Ishikawa (cell line): ENCODE measurements around the gene LIPG.
A peak's percentile ranks its signal among the peaks of the same experiment; 100 is the strongest.

Experiments
- CEBPB ChIP-seq: IDR thresholded peaks from 2 replicates; pipeline ENCODE4 v1.6.1; 2012
- CREB1 ChIP-seq: IDR thresholded peaks from 2 replicates; pipeline ENCODE4 v1.6.1; 2012; ENCODE audit warnings: low read depth
- EGR1 ChIP-seq: IDR thresholded peaks from 2 replicates; pipeline ENCODE4 v1.6.1; 2012
- EP300 ChIP-seq: IDR thresholded peaks from 2 replicates; pipeline ENCODE4 v1.6.1; 2012; ENCODE audit warnings: borderline replicate concordance
- FOXM1 ChIP-seq: IDR thresholded peaks from 2 replicates; pipeline ENCODE4 v1.6.1; 2012; ENCODE audit warnings: low read depth, borderline replicate concordance
- NFIC ChIP-seq: IDR thresholded peaks from 2 replicates; pipeline ENCODE4 v1.6.1; 2012
- RAD21 ChIP-seq: IDR thresholded peaks from 2 replicates; pipeline ENCODE4 v1.6.1; 2012; ENCODE audit warnings: low read depth
- TAF1 ChIP-seq: IDR thresholded peaks from 2 replicates; pipeline ENCODE4 v1.6.1; 2012; ENCODE audit warnings: low read depth, mild to moderate bottlenecking
- TCF12 ChIP-seq: IDR thresholded peaks from 2 replicates; pipeline ENCODE4 v1.6.1; 2012; ENCODE audit warnings: low read depth
- TEAD4 ChIP-seq: IDR thresholded peaks from 2 replicates; pipeline ENCODE4 v1.6.1; 2012
- YY1 ChIP-seq: IDR thresholded peaks from 2 replicates; pipeline ENCODE4 v1.6.1; 2012; ENCODE audit warnings: low read depth
- ZBTB7A ChIP-seq: IDR thresholded peaks from 2 replicates; pipeline ENCODE4 v1.6.1; 2012; ENCODE audit warnings: low read depth
- TF ChIP-seq, protein P1 (sequence below): IDR thresholded peaks from 2 replicates; pipeline ENCODE4 v1.6.1; 2012; ENCODE audit warnings: low read depth, mild to moderate bottlenecking
- TF ChIP-seq, protein P2 (sequence below): IDR thresholded peaks from 2 replicates; pipeline ENCODE4 v1.6.1; 2012
- TF ChIP-seq, protein P3 (sequence below): IDR thresholded peaks from 2 replicates; pipeline ENCODE4 v1.6.1; 2012

LIPG gene

DNA sequence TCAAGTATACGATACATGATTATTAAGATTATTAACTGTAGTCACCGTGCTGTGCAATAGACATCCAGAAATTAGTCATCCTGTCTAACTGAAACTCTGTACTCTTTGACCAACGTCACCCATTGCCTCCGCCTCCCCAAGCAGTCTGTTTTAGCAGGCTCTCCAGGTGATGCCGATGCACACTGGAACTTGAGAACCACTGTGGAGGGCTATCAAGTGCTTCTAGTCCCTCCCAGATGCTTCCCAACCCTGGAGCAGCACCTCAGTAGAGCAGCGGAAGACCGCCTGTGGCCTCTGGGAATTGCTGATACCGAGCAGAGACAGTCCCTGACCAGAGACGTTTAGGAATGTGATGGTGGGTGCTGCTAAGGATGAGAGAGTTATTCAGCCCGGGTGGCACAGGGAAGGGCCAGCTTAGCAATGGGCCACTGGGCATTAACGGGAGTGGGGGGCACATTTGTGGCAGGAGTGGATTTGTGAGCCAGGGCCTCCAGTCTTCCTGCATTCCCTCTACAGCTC is 50.7 kb downstream of the LIPG start:
- no peak for TF ChIP-seq FOXM1
- TF ChIP-seq TEAD4, result peak; percentile 23; the same call in 1 of the 2 replicates

- TF ChIP-seq TAF1 (no peak), RAD21 (0 out of 2 replicates have a peak, but pooled peaks have one; percentile 2), ZBTB7A (no peak), CREB1 (no peak), EP300 (peak; percentile 89), EGR1 (no peak), FOXM1 (no peak; the same call in none of the 2 replicates), NFIC (no peak; the same call in 1 of the 2 replicates), YY1 (peak; percentile 33; the same call in 1 of the 2 replicates), CEBPB (no peak), TEAD4 (peak; percentile 96), TCF12 (no peak; the same call in 1 of the 2 replicates)
- TF ChIP-seq, protein P1, sequence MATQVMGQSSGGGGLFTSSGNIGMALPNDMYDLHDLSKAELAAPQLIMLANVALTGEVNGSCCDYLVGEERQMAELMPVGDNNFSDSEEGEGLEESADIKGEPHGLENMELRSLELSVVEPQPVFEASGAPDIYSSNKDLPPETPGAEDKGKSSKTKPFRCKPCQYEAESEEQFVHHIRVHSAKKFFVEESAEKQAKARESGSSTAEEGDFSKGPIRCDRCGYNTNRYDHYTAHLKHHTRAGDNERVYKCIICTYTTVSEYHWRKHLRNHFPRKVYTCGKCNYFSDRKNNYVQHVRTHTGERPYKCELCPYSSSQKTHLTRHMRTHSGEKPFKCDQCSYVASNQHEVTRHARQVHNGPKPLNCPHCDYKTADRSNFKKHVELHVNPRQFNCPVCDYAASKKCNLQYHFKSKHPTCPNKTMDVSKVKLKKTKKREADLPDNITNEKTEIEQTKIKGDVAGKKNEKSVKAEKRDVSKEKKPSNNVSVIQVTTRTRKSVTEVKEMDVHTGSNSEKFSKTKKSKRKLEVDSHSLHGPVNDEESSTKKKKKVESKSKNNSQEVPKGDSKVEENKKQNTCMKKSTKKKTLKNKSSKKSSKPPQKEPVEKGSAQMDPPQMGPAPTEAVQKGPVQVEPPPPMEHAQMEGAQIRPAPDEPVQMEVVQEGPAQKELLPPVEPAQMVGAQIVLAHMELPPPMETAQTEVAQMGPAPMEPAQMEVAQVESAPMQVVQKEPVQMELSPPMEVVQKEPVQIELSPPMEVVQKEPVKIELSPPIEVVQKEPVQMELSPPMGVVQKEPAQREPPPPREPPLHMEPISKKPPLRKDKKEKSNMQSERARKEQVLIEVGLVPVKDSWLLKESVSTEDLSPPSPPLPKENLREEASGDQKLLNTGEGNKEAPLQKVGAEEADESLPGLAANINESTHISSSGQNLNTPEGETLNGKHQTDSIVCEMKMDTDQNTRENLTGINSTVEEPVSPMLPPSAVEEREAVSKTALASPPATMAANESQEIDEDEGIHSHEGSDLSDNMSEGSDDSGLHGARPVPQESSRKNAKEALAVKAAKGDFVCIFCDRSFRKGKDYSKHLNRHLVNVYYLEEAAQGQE, result no peak
- TF ChIP-seq, protein P2, sequence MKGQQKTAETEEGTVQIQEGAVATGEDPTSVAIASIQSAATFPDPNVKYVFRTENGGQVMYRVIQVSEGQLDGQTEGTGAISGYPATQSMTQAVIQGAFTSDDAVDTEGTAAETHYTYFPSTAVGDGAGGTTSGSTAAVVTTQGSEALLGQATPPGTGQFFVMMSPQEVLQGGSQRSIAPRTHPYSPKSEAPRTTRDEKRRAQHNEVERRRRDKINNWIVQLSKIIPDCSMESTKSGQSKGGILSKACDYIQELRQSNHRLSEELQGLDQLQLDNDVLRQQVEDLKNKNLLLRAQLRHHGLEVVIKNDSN, result no peak
- TF ChIP-seq, protein P3, sequence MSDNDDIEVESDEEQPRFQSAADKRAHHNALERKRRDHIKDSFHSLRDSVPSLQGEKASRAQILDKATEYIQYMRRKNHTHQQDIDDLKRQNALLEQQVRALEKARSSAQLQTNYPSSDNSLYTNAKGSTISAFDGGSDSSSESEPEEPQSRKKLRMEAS, result peak; percentile 68
These were observed 51.3 kb downstream of the LIPG start for GRCh38 chr18:49613141-49613640.

GRCh38 chr18:49613641-49614151 is 51.8 kb downstream of the LIPG start:
- TF ChIP-seq YY1, result no peak
- TF ChIP-seq, protein P2, result no peak
- peak; percentile 88 for TF ChIP-seq EP300
- TF ChIP-seq FOXM1, result peak; percentile 84; the same call in 1 of the 2 replicates
- peak; percentile 72 for TF ChIP-seq CEBPB
- no peak for TF ChIP-seq CREB1
- TF ChIP-seq RAD21, result no peak; the same call in 1 of the 2 replicates
- TF ChIP-seq TEAD4, result peak; percentile 93
- TF ChIP-seq, protein P3, result peak; percentile 58
- no peak for TF ChIP-seq ZBTB7A
- peak; percentile 96 for TF ChIP-seq TCF12
- TF ChIP-seq EGR1, result no peak
- TF ChIP-seq NFIC, result peak; percentile 97
- TF ChIP-seq, protein P1, result no peak
- TF ChIP-seq TAF1, result no peak

GRCh38 chr18:49616618-49617328 is 54.9 kb downstream of the LIPG start:
- TF ChIP-seq FOXM1, result no peak
- TF ChIP-seq EGR1, result no peak
- TF ChIP-seq, protein P1, result no peak
- TF ChIP-seq, protein P3, result no peak
- TF ChIP-seq YY1, result no peak
- no peak for TF ChIP-seq NFIC
- no peak for TF ChIP-seq CREB1
